HK-2 (cell line): Measurements from ENCODE around the gene MACF1.

ENCODE experiments used
- DNase-seq: peaks from one replicate; pipeline ENCODE4 v3.0.0-alpha.2; 2018; ENCODE audit not compliant: unreplicated experiment

The MACF1 gene

DNA sequence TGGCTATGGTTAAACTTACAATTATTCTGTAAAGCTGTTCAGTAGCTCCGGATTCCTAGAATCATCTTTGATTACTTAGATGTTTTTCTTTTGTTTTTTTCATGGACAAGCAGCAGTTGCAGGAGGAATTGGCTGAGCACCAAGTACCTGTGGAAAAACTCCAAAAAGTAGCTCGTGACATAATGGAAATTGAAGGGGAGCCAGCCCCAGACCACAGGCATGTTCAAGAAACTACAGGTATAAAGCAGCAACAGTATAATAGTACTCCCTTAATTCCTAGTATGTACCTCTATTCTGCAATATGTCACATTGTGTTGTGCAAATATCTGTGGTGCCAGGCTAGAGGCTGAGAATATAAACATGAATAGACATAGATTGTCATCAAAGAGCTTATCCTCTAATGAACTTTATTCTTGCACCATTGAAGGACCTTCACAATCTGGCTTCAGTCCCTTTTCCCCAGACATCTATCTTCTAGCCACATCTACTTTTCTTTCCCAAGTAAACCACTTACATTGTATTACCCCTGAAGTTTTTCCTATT lies 154.6 kb downstream of the MACF1 start:
- no peak for DNase-seq

- DNase-seq: no peak
Measured at GRCh38 chr1:39360731-39361130, 156.2 kb downstream of the MACF1 start.

- DNase-seq: no peak
Measured at GRCh38 chr1:39361446-39361845, 157.0 kb downstream of the MACF1 start.

DNA sequence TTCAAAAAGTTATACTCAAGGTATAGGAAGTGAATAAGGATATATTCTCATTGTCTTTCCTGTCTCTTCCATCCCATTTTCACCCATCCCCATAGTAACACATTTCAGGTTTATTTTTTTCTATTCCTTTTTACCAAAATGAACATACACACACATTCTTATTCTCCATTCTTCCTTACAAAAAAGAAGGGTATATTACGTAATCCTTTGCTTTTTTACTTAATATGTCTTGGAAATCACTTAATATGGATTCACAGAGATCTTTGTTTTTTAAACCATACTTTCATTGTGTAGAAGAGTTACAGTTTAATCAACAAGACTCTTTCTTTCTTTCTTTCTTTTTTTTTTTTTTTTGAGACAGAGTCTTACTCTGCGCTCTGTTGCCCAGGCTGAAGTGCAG lies 158.8 kb downstream of the MACF1 start:
- DNase-seq: no peak

GRCh38 chr1:39368045-39368444 lies 163.6 kb downstream of the MACF1 start:
- no peak for DNase-seq

DNA sequence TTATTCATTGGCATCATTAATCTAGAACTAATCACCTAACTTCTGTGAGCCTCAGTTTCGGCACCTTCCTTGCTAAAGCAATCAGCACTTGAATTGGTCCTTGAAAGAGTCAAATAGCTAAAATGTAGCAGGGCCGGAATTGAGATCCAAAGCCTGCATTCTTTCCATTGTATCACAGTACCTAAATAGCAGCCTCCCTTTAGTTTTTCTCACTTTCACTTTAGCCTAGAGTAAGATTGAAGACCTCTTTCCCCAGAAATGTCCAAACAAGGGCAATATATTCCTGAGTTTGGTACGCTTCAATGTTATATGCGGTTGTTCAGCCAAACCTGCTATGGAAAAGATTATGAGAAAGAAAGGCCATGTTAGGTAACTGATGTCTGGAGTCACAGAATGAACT lies 165.1 kb downstream of the MACF1 start:
- DNase-seq: no peak

- DNase-seq: no peak
Measured at GRCh38 chr1:39370602-39371001, 166.1 kb downstream of the MACF1 start.

DNA sequence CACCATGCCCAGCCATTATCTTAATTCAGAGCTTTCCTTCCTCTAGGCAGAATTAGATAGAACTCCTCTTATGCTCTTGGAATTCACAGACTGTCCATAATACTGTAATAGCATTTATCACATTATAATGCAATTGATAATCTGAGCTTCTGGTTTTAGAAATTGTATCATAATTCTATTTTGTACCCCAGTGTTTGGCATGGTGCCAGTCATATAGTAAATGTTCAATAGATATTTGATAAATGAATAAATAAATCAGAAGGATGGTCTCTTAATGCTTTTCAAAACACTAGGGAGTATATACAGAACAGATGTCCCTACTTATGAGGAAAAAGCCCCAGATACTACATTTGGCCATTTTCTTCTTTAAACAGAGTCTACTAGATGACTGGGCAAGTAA lies 167.6 kb downstream of the MACF1 start:
- no peak for DNase-seq

DNA sequence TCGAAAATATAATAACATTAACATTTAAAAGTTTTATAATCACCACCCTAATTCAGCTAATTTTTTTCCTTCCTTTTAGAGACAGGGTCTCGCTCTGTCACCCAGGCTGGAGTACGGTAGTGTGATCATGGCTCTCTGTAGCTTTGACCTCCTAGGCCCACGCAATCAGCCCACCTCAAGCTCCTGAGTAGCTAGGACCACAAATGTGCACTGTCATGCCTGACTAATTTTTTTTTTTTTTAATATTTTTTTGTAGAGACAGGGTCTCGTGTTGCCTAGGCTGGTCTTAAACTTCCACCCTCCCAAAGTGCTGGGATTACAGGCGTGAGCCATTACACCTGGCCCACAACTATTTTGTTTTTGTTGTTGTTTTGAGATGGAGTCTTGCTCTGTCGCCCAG lies 172.2 kb downstream of the MACF1 start:
- DNase-seq: no peak

- DNase-seq: no peak
Measured at GRCh38 chr1:39378377-39378776, 173.9 kb downstream of the MACF1 start.

DNA sequence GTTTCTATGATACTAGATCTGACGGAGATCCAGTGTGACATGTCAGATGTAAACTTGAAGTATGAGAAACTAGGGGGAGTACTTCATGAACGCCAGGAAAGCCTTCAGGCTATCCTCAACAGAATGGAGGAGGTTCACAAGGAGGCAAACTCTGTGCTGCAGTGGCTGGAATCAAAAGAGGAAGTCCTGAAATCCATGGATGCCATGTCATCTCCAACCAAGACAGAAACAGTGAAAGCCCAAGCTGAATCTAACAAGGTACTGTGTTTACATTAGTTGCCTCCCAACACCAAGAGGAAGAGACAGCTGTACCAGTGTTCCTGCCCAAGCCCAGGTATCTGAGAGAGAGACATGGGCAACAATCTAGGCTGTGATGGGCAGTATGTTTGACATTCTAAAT lies 174.7 kb downstream of the MACF1 start:
- no peak for DNase-seq

DNA sequence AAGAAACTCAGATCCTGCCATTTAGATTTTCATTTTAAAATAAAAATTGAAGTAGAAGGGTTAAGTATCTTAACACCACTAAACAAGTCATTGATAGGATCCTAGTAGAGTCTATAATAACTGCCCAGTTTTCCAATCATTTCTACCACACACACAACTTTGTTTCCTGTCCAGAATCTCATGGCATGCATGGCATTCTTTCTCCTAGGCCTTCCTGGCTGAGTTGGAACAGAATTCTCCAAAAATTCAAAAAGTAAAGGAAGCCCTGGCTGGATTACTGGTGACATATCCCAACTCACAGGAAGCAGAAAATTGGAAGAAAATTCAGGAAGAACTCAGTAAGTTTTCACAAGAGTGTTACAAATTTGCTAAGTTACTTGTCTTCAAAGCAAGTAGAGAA lies 175.5 kb downstream of the MACF1 start:
- no peak for DNase-seq

GRCh38 chr1:39381839-39382238 lies 177.3 kb downstream of the MACF1 start:
- no peak for DNase-seq

DNA sequence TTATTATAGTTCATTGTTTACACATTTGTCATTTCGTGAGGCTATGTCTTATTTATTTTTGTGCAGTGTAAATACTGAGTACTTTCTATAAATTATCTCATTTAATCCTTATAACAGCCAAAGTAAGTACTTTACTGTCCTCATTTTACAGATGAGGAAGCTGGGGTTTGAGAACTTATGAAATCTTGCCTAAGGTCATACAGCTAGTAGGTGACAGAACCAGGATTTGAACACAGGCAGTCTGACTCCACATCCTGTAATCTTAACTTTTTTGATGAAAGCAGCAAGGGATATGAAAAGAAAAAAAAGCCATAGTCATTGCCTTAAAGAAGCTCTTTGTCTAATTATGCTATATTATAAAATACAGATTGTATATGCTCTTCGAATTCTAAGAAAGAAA lies 179.8 kb downstream of the MACF1 start:
- DNase-seq: no peak

DNA sequence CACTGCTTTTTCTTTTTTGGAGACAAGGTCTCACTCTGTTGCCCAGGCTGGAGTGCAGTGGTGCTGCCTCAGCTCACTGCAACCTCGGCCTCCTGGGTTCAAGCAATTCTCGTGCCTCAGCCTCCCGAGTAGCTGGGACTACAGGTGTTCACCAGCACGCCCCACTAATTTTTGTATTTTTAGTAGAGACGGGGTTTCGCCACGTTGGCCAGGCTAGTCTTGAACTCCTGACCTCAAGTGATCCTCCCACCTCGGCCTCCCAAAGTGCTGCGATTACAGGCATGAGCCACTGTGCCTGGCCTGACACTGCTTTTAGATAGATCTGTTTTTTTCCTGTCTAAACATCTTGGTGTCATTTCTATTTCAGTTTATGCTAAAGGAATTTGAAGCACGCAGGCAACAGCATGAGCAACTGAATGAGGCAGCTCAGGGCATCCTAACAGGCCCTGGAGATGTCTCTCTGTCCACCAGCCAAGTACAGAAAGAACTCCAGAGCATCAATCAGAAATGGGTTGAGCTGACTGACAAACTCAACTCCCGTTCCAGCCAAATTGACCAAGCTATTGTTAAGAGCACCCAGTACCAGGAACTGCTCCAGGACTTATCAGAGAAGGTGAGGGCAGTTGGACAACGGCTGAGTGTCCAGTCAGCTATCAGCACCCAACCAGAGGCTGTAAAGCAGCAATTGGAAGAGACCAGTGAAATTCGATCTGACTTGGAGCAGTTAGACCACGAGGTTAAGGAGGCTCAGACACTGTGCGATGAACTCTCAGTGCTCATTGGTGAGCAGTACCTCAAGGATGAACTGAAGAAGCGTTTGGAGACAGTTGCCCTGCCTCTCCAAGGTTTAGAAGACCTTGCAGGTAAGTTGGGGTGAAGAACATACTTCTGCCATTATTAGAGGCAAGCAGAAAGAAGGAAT lies 180.8 kb downstream of the MACF1 start:
- no peak for DNase-seq

DNA sequence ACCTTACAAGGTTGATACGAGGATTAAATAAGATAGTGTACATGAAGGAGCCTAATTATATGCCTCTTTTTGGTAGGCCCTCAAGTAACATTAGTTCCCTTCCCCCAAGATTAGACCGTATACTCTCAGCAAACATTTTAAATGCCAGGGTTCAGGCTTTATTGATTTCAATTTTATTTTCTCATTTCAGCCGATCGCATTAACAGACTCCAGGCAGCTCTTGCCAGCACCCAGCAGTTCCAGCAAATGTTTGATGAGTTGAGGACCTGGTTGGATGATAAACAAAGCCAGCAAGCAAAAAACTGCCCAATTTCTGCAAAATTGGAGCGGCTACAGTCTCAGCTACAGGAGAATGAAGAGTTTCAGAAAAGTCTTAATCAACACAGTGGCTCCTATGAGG lies 182.5 kb downstream of the MACF1 start:
- DNase-seq: no peak

DNA sequence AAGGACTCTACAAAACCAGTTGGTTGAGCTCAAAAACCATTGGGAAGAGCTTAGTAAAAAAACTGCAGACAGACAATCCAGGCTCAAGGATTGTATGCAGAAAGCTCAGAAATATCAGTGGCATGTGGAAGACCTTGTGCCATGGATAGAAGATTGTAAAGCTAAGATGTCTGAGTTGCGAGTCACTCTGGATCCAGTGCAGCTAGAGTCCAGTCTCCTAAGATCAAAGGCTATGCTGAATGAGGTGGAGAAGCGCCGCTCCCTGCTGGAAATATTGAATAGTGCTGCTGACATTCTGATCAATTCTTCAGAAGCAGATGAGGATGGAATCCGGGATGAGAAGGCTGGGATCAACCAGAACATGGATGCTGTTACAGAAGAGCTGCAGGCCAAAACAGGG lies 183.0 kb downstream of the MACF1 start:
- peak; percentile 67 for DNase-seq

DNA sequence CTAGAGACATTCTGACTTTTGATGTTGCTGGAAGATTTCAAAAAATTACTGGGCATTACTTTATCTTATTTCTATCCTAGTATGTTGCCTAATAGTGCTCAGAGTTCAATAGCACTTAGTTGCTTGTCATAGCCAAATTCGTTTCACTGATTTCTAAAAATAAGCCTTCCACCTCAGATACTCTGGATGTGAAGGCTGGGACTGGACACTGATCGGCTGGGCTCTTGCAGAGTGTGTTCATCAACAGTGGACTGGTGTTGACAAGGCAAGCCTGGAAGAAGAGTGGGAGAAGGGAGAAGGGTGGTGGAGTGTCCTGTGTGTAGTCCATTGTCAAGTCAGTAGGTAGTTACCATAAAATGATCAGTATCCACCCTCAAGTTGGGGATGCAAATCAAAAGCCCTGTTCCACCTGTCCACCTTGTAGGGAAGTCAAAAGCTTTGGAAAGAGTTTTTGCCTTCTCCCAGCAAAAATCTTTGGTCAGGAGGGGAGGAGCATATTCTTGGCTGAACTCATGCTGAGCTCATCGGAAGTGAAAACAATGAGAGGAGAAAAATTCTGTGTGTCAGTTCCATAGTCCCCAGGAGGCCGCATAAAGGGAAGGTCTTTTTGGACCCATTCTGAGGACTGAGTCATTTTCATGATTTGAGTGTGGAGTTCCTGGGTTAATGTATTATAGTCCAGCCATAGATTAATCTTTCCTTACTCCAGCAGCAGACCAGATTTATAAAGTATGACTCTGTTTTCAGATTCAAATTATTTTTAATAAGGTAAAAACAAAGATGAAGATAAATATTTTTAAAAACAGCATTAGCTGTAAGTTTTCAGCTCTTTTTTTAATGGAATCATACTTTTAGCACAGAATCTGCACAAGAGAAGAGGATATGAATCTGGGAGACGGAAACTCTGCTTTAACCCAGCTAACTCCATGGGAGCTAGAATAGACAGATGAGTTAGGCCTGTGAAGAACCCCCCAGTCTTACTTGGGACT lies 187.5 kb downstream of the MACF1 start:
- peak; percentile 62 for DNase-seq

DNA sequence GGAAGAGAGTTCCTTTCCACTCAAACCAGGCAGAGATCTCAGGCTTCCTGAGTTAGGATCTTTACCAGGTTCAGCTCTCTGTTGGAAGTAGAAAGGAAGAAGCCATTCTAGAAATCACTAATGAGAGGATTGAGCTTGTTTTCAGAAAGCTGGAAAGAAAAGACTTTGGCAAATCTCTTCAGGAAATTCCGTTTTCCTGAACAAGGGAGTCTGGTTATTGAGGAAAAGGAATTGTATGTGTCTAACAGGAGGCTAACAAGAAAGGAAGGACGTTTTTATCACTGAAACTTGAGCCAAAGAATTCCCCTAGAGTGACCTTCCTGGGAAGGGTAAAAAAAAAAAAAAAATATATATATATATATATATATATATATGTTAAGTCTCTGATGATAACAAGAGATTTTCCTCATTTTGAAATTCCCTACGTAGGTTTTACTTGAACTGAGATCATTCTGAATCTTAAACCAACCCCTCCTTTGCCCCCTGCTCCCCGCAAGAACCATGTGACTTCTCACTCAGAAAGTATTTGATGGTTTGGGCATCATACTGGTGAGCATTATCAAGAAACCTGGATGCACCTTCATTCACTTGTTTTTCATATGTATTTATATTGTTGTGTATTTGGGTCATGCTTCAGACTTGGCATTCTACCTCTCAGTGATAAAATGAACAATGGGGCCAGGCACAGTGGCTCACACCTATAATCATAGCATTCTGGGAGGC lies 188.5 kb downstream of the MACF1 start:
- DNase-seq: no peak

DNA sequence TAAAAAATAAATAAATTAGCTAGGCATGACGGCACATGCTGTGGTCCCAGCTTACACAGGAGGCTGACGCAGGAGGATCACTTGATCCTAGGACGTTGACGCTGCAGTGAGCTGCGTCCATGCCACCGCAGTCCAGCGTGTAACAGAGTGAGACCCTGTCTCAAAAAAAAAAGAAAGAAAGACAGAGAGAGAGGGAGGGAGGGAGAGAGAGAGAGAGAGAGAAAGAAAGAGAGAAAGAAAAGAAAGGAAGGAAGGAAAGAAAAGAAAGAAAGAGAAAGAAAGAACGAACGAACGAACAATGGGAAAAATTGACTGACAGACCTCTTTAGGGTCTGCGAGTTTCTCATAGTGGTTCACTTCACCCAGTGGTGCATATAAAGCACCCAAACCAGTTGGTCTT lies 189.2 kb downstream of the MACF1 start:
- no peak for DNase-seq

DNA sequence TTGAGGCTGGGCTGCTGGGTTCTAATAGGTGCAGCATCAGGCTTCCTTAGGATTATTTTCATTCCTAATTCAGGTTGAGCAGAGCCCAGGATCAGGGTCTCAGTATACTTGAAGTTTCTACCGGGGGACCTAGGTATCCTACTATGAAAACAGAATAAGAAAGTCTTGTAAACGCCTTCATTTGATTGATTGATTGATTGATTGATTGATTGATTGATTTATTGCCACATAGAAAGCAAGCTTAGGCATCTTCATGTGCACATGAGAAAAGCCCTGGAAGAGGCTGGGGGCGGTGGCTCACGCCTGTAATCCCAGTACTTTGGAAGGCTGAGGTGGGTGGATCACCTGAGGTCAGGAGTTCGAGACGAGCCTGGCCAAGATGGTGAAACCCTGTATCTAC lies 189.6 kb downstream of the MACF1 start:
- no peak for DNase-seq

GRCh38 chr1:39394598-39394997 lies 190.1 kb downstream of the MACF1 start:
- DNase-seq: no peak
